Central memory CD8-positive, alpha-beta T cell (primary cell): ENCODE results near the gene CCDC93.

Source experiments
- ATAC-seq: fragments of 150-1000 bp; cut with Tn5 transposase; replicated peaks from 2 replicates; pipeline ENCODE4 v1.10.0; 2022; ENCODE audit warnings: mild to moderate bottlenecking, moderate FRiP score, moderate number of reproducible peaks; ENCODE audit not compliant: poor library complexity, severe bottlenecking; ENCODE audit errors: extremely low read depth
- DNase-seq, 2 donors: peaks; one replicate each; pipeline ENCODE4 v3.0.0; 2021; ENCODE audit warnings: low spot score in 2 of 2
- H3K27ac Mint-ChIP-seq: one replicate; pipeline ENCODE4 v1.8.0; 2022; ENCODE audit warnings: low read depth, mild to moderate bottlenecking, moderate library complexity, mixed read lengths
- H3K27me3 Mint-ChIP-seq: one replicate; pipeline ENCODE4 v1.8.0; 2022; ENCODE audit warnings: mixed read lengths
- H3K36me3 Mint-ChIP-seq: one replicate; pipeline ENCODE4 v1.8.0; 2022; ENCODE audit warnings: mild to moderate bottlenecking, moderate library complexity, mixed read lengths; ENCODE audit not compliant: insufficient read depth
- H3K4me1 Mint-ChIP-seq: one replicate; pipeline ENCODE4 v1.8.0; 2022; ENCODE audit warnings: mixed read lengths
- H3K4me3 Mint-ChIP-seq: one replicate; pipeline ENCODE4 v1.8.0; 2022; ENCODE audit warnings: mild to moderate bottlenecking, moderate library complexity, mixed read lengths
- H3K9me3 Mint-ChIP-seq: one replicate; pipeline ENCODE4 v1.8.0; 2022; ENCODE audit warnings: mixed read lengths

The CCDC93 gene

DNA sequence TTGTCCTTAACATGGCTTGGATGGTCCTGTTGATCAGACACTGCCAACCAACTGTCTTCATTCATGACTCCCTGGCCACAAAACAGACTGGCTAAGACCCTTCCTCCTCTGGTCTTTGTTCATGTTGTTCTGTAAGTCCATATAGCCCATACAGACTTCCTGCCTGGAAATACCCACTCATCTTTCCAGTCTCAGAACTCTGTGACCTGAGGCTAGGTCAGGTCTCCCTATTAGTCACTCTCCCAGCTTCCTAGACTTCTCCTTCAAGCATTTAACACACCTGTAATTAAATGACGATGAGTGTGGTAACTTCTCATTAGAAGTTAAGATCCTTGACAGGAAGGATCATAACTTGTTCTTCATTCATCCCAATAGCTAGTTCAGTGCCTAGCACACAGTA, 56.3 kb downstream of the CCDC93 start:
- Mint-ChIP-seq H3K4me3 (no peak overlapping the region), H3K27ac (no peak overlapping the region), H3K27me3 (no peaks in the 10 kb centered on the region), H3K4me1 (no peaks in the 10 kb centered on the region), H3K9me3 (no peaks in the 10 kb centered on the region), H3K36me3 (peaks cover 44% of the 10 kb centered on the region)
- DNase-seq: no peak
- ATAC-seq: no peak

- DNase-seq: no peak
- Mint-ChIP-seq H3K4me1 (no peaks in the 10 kb centered on the region), H3K4me3 (no peak overlapping the region), H3K27ac (no peak overlapping the region), H3K27me3 (no peaks in the 10 kb centered on the region), H3K36me3 (peaks cover 51% of the 10 kb centered on the region), H3K9me3 (no peaks in the 10 kb centered on the region)
- no peak for ATAC-seq
These were observed 57.7 kb downstream of the CCDC93 start for GRCh38 chr2:117956036-117956796.

DNA sequence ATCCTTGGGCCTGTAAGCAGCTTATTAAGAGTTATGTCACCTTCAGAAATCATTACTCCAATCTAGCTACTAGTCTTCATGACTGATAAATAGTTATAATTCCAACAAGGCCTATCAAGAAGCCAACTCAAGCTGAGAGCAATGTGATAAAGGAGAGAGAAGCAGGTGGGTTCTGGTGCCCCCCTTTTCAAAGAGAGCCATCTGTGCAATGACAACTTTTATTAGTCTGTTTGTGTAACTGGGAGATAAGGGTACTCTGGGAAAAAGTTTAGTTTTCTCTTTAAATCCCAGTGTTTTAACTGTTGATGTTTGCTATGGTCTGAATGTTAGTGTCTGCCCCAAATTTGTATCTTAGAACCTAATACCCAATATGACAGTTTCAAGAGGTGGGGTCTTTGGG, 60.6 kb downstream of the CCDC93 start:
- no peaks in the 10 kb centered on the region for H3K4me1 Mint-ChIP-seq
- no peak overlapping the region for H3K27ac Mint-ChIP-seq
- peaks cover 51% of the 10 kb centered on the region for H3K36me3 Mint-ChIP-seq

DNA sequence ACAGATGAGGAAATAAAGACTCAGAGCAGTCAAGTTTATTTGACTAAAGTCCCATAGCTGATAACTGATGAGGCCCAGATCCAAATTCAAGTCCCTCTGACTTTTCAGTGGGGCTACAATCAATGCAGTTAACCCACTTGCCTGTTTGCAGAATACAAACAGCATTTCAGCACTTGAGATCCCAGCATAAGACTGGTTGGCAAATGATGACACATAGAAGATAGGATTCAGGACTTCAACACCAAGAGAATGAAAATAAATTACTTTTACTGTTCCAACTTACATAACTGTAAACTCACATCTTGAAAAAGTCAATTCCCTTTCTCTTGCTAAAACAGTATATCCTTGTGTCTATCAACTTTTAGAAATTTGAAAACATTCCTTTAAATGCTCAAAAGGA, 61.2 kb downstream of the CCDC93 start:
- no peak overlapping the region for H3K4me3 Mint-ChIP-seq
- H3K9me3 Mint-ChIP-seq: no peaks in the 10 kb centered on the region
- H3K27ac Mint-ChIP-seq: no peak overlapping the region
- no peaks in the 10 kb centered on the region for H3K27me3 Mint-ChIP-seq
- no peak for ATAC-seq
- no peaks in the 10 kb centered on the region for H3K4me1 Mint-ChIP-seq
- peaks cover 52% of the 10 kb centered on the region for H3K36me3 Mint-ChIP-seq
- DNase-seq: no peak

More for the DNA sequence above, 60.6 kb downstream of the CCDC93 start:
- H3K9me3 Mint-ChIP-seq: no peaks in the 10 kb centered on the region
- ATAC-seq (no peak), DNase-seq (no peak)
- H3K27me3 Mint-ChIP-seq: no peaks in the 10 kb centered on the region
- no peak overlapping the region for H3K4me3 Mint-ChIP-seq

- ATAC-seq: no peak
- peaks cover 53% of the 10 kb centered on the region for H3K36me3 Mint-ChIP-seq
- H3K9me3 Mint-ChIP-seq: no peaks in the 10 kb centered on the region
- no peak for DNase-seq
- no peak overlapping the region for H3K4me3 Mint-ChIP-seq
- no peak overlapping the region for H3K27ac Mint-ChIP-seq
- no peaks in the 10 kb centered on the region for H3K4me1 Mint-ChIP-seq
- H3K27me3 Mint-ChIP-seq: no peaks in the 10 kb centered on the region
These were observed 61.6 kb downstream of the CCDC93 start for GRCh38 chr2:117952228-117952627.

DNA sequence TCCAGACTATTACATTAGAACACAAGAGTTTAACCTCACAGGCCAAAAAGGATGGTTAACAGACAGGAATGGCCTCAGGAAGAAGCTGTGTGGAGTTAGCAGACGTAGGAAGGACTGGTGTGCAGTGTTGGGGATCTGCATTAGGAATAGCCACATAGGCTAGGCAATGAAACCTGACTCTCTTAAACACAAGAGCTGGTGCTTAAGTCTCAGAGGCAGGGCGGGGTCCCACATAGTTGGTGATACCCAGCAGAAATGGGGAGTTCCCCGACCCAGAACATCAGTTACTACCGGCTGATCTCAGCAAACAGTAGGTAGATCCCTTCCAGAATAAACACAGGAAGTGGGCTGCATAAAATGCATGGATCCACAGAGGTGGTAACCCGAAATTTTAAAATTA, 64.1 kb downstream of the CCDC93 start:
- Mint-ChIP-seq H3K9me3 (no peaks in the 10 kb centered on the region), H3K36me3 (peaks cover 60% of the 10 kb centered on the region), H3K4me1 (no peaks in the 10 kb centered on the region), H3K4me3 (no peak overlapping the region), H3K27me3 (no peaks in the 10 kb centered on the region), H3K27ac (no peak overlapping the region)
- no peak for DNase-seq
- no peak for ATAC-seq

- Mint-ChIP-seq H3K27ac (no peak overlapping the region), H3K27me3 (no peaks in the 10 kb centered on the region), H3K4me3 (no peak overlapping the region), H3K36me3 (peaks cover 59% of the 10 kb centered on the region), H3K9me3 (no peaks in the 10 kb centered on the region), H3K4me1 (no peaks in the 10 kb centered on the region)
- ATAC-seq: no peak
- DNase-seq: no peak
These were observed 65.3 kb downstream of the CCDC93 start for GRCh38 chr2:117948615-117949014.

DNA sequence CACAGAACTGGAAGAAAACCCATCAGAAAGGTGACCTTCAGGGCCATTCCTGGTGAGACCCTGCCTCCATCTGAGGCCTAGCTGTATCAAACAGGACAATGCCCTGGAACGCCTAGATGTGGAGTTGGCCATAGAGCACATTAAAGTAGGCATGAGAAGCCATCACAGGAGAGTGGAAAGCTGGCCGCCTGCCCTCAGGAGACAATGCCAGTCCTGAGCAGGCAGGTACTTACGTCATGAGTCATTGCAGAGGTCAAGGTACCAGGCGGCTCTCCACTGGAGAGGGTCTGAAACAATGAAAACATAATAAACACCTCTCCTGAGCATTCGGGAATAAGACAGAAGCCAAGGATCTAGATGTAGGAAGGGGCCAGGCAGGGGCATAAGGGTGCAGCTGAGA, 68.6 kb downstream of the CCDC93 start:
- Mint-ChIP-seq H3K4me3 (no peak overlapping the region), H3K4me1 (no peaks in the 10 kb centered on the region), H3K27ac (no peak overlapping the region), H3K9me3 (no peaks in the 10 kb centered on the region), H3K27me3 (no peaks in the 10 kb centered on the region), H3K36me3 (peaks cover 57% of the 10 kb centered on the region)
- ATAC-seq (no peak), DNase-seq (no peak)

GRCh38 chr2:117944816-117945215, 69.1 kb downstream of the CCDC93 start:
- no peak for DNase-seq
- no peaks in the 10 kb centered on the region for H3K9me3 Mint-ChIP-seq
- H3K27ac Mint-ChIP-seq: no peak overlapping the region
- H3K36me3 Mint-ChIP-seq: peaks cover 59% of the 10 kb centered on the region
- no peaks in the 10 kb centered on the region for H3K27me3 Mint-ChIP-seq
- H3K4me3 Mint-ChIP-seq: no peak overlapping the region
- no peaks in the 10 kb centered on the region for H3K4me1 Mint-ChIP-seq
- no peak for ATAC-seq

- Mint-ChIP-seq H3K4me3 (no peak overlapping the region), H3K9me3 (no peaks in the 10 kb centered on the region), H3K27ac (peak overlapping the region; percentile 20), H3K4me1 (no peaks in the 10 kb centered on the region), H3K36me3 (peaks cover 58% of the 10 kb centered on the region), H3K27me3 (no peaks in the 10 kb centered on the region)
- ATAC-seq (no peak), DNase-seq (no peak)
These were observed 70.7 kb downstream of the CCDC93 start for GRCh38 chr2:117943013-117943672.

DNA sequence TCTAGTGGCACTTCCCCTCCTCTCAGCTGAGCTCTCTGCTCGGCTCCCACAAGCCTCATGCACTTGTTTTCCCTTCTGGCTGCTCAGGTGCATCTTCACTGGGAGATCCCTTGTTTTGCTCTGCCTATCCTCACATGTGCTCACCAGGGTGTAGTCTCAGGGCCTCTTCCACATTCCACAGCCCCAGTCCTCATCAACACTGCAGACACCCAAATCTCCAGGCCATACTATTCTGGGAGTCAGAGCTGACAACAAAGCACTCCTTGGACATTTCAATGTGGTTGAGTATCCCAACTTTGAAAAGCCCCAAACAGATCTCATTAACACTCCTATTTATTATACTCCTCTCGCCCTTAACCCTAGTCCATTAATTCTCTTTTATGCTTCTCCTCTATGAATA, 71.3 kb downstream of the CCDC93 start:
- H3K9me3 Mint-ChIP-seq: no peaks in the 10 kb centered on the region
- peaks cover 52% of the 10 kb centered on the region for H3K36me3 Mint-ChIP-seq
- no peaks in the 10 kb centered on the region for H3K4me1 Mint-ChIP-seq
- no peaks in the 10 kb centered on the region for H3K27me3 Mint-ChIP-seq
- ATAC-seq (no peak), DNase-seq (no peak)
- H3K27ac Mint-ChIP-seq: peak overlapping the region; percentile 20
- H3K4me3 Mint-ChIP-seq: no peak overlapping the region

GRCh38 chr2:117941693-117942092, 72.2 kb downstream of the CCDC93 start:
- no peak for DNase-seq
- Mint-ChIP-seq H3K27ac (no peak overlapping the region), H3K4me3 (no peak overlapping the region), H3K4me1 (no peaks in the 10 kb centered on the region), H3K27me3 (no peaks in the 10 kb centered on the region), H3K36me3 (peaks cover 51% of the 10 kb centered on the region), H3K9me3 (no peaks in the 10 kb centered on the region)
- no peak for ATAC-seq

GRCh38 chr2:117940436-117940835, 73.4 kb downstream of the CCDC93 start:
- no peaks in the 10 kb centered on the region for H3K9me3 Mint-ChIP-seq
- H3K27me3 Mint-ChIP-seq: no peaks in the 10 kb centered on the region
- DNase-seq (no peak), ATAC-seq (no peak)
- no peak overlapping the region for H3K4me3 Mint-ChIP-seq
- no peaks in the 10 kb centered on the region for H3K4me1 Mint-ChIP-seq
- no peak overlapping the region for H3K27ac Mint-ChIP-seq
- peaks cover 51% of the 10 kb centered on the region for H3K36me3 Mint-ChIP-seq
